ENCODE measurements around the gene TEX261. TPM values are rescaled to one million over a fixed set of nuclear protein-coding genes. Genes with fewer than 3 reads are reported as not detected.
A peak's percentile ranks its signal among the peaks of the same experiment; 100 is the strongest.
"Not testable (repeated sequence)": the region's sequence is repeated elsewhere in the genome, so short reads cannot be mapped to it uniquely, and the experiment has no call there.

Gene TEX261
- total and polyA plus RNA-seq, 2 of the 8 experiments (the other 6 are each of a cell fraction or from before 2014, with no cell fraction given): 25.2 to 30.1 TPM

- TF ChIP-seq CBX8 (IDR thresholded peaks at IDR 0.05; ENCODE audit: borderline replicate concordance, low read depth, low read length) (no peak), POLR2A (IDR thresholded peaks at IDR 0.05; ENCODE audit: control extremely low read depth in 1 of 2, low read depth in 2 of 2, low read length in 2 of 2) (no peak), MAFK (IDR thresholded peaks at IDR 0.05; ENCODE audit: low read depth, low read length) (no peak), RAD21 (IDR thresholded peaks at IDR 0.05 in 1 of 2, conservative IDR thresholded peaks at IDR 0.05 in 1 of 2; ENCODE audit: low read depth in 2 of 2, low read length in 2 of 2) (peak; percentile 31 to 55; a peak in 3 of 4 replicates), BCL11A (IDR thresholded peaks at IDR 0.05; ENCODE audit: low read depth in 2 of 2, low read length in 2 of 2) (no peak), CBX5 (IDR thresholded peaks at IDR 0.05; ENCODE audit: low read depth, low read length) (no peak), YY1 (IDR thresholded peaks at IDR 0.05; ENCODE audit: low read depth, low read length) (no peak), SP4 (IDR thresholded peaks at IDR 0.05; ENCODE audit: low read length) (no peak), SIX5 (IDR thresholded peaks at IDR 0.05; ENCODE audit: low read depth, low read length) (no peak), SP2 (IDR thresholded peaks at IDR 0.05; ENCODE audit: low read length) (no peak), KDM4A (IDR thresholded peaks at IDR 0.05; ENCODE audit: low read depth, low read length, severe bottlenecking) (peak; percentile 55), BRCA1 (IDR thresholded peaks at IDR 0.05; ENCODE audit: low read depth, low read length) (no peak)
Measured at GRCh38 chr2:71000780-71001591, 6.3 kb upstream of the TEX261 start (continued).

GRCh38 chr2:70999931-71000330 lies 5.3 kb upstream of the TEX261 start:
- H4K91ac ChIP-seq (replicated peaks; ENCODE audit: insufficient read length, low read length); H4K8ac ChIP-seq (ENCODE audit: extremely low read depth, insufficient read depth, low read length); H3K4me3 ChIP-seq (ENCODE audit: extremely low read depth in 1 of 4, insufficient read depth in 2 of 4, low read depth in 3 of 4, low read length in 4 of 4); H2AFZ ChIP-seq (ENCODE audit: low read length); H2AK5ac ChIP-seq (ENCODE audit: low read depth, low read length); H3K27ac ChIP-seq (ENCODE audit: low read depth, low read length); H2BK20ac ChIP-seq (ENCODE audit: low read length); H2BK120ac ChIP-seq (replicated peaks; ENCODE audit: low read depth, low read length); H2BK15ac ChIP-seq (ENCODE audit: low read length); H3K79me1 ChIP-seq (ENCODE audit: low read depth, low read length); H3K36me3 ChIP-seq (ENCODE audit: control insufficient read depth in 2 of 4, insufficient read depth in 4 of 4, low read length in 3 of 4); H3K9ac ChIP-seq (replicated peaks in 1 of 4; ENCODE audit: extremely low read depth in 1 of 4, low read depth in 3 of 4, low read length in 3 of 4); H3K9me3 ChIP-seq (ENCODE audit: insufficient read depth in 2 of 2, low read depth in 1 of 2, low read length in 1 of 2); H3K27me3 ChIP-seq (replicated peaks in 1 of 4; ENCODE audit: control insufficient read depth in 3 of 4, extremely low read depth in 1 of 4, insufficient read depth in 3 of 4, low read length in 3 of 4); H2BK5ac ChIP-seq (ENCODE audit: low read depth, low read length); H3K4ac ChIP-seq (replicated peaks; ENCODE audit: insufficient read length, low read depth, low read length); H4K5ac ChIP-seq (ENCODE audit: insufficient read length, low read depth, low read length); FAIRE-seq; H3K56ac ChIP-seq (replicated peaks; ENCODE audit: insufficient read length, low read depth, low read length); H3K18ac ChIP-seq (ENCODE audit: extremely low read depth, low read length); H4K20me1 ChIP-seq (replicated peaks in 1 of 2; ENCODE audit: control insufficient read depth in 1 of 2, insufficient read depth in 2 of 2, low read length in 2 of 2); H3K14ac ChIP-seq (ENCODE audit: insufficient read length); H3K23ac ChIP-seq (ENCODE audit: insufficient read length); H3K4me2 ChIP-seq (ENCODE audit: insufficient read depth in 1 of 2, low read depth in 2 of 2, low read length in 2 of 2); POLR2A ChIA-PET (ENCODE audit: partially characterized antibody); H3K23me2 ChIP-seq (ENCODE audit: low read depth, low read length); DNase-seq (ENCODE audit: low read depth in 1 of 2, low spot score in 2 of 2); H2BK12ac ChIP-seq (ENCODE audit: low read depth, low read length); H3K79me2 ChIP-seq (ENCODE audit: control insufficient read depth in 1 of 2, insufficient read depth in 2 of 2, low read length in 2 of 2): not testable (repeated sequence)
- peaks cover 3 to 11% (median 7%) of the 10 kb centered on the region in 4 experiments; a peak in 5 of 7 replicates for H3K4me1 ChIP-seq (replicated peaks in 1 of 4; ENCODE audit: control insufficient read depth in 3 of 4, insufficient read depth in 4 of 4, low read length in 3 of 4)
- WGBS, 2 experiments (ENCODE audit: extremely low coverage in 1 of 2, insufficient coverage in 1 of 2, insufficient read length in 1 of 2, insufficient replicate concordance in 2 of 2, low coverage in 1 of 2, low lambda C conversion rate in 2 of 2, missing lambda C conversion rate in 1 of 2): 91% methylated on average over 10 of the region's 10 CpGs; no CpG with 5 or more reads in 1 of the 2 experiments
- CTCF ChIA-PET (ENCODE audit: partially characterized antibody): interaction anchor here (0.8 to 3.4 kb wide), 6 partner anchors 9 to 154 kb away, joined by 3 to 19 read pairs (median 4); partner anchors contain the start of gene NAGK

Data from H1 (cell line).